Mammary epithelial cell (primary cell): ENCODE data around the gene DHX34.

Experiments
- CTCF ChIP-seq, 2 donors: IDR thresholded peaks in 1 of 2; conservative IDR thresholded peaks in 1 of 2; 2 replicates each; pipeline ENCODE4 v1.5.1; 2011 to 2012; ENCODE audit warnings: inconsistent platforms in 2 of 2, low read length in 2 of 2, mild to moderate bottlenecking in 2 of 2, control low read depth in 1 of 2, low read depth in 1 of 2; ENCODE audit not compliant: insufficient read depth in 1 of 2; ENCODE audit errors: extremely low read depth in 1 of 2
- EZH2 ChIP-seq: IDR thresholded peaks from 2 replicates; pipeline ENCODE4 v1.6.1; 2012; ENCODE audit warnings: low read length, inconsistent platforms, borderline replicate concordance

- TF ChIP-seq CTCF (conservative IDR thresholded peaks at IDR 0.05 in 1 of 2, IDR thresholded peaks at IDR 0.05 in 1 of 2; ENCODE audit: extremely low read depth in 1 of 2, insufficient read depth in 1 of 2, low read depth in 1 of 2, low read length in 2 of 2) (no peak), EZH2 (no peak)
Observed at GRCh38 chr19:47362321-47362720, 13.2 kb downstream of the DHX34 start.
